MM.1S (cell line): ENCODE measurements around the gene GART.

Source experiments
- CTCF ChIP-seq: fragments of 300-600 bp; sonication (generic); IDR thresholded peaks from 2 replicates; pipeline ENCODE4 v1.5.1; 2016; ENCODE audit warnings: antibody characterized with exemption, low read length, mixed read lengths
- EZH2phosphoT487 ChIP-seq: fragments of 300-600 bp; sonication (generic); IDR thresholded peaks from 2 replicates; pipeline ENCODE4 v1.6.1; 2018; ENCODE audit warnings: antibody characterized with exemption, low read length

- TF ChIP-seq CTCF: no peak
- no peak for TF ChIP-seq EZH2phosphoT487
Observed at GRCh38 chr21:33551664-33552063, 9.7 kb upstream of the GART start.
